ENCODE data around the gene RAB3A. TPM values are rescaled to one million over a fixed set of nuclear protein-coding genes. Genes with fewer than 3 reads are reported as not detected.
A peak's percentile ranks its signal among the peaks of the same experiment; 100 is the strongest.

The RAB3A gene
- total and polyA plus RNA-seq, 9 of the 15 experiments (the other 6 are each of a cell fraction or from before 2014, with no cell fraction given), result 0.17 to 5.1 (median 0.90) TPM; not detected in 1

GRCh38 chr19:18223860-18224524 is 20.1 kb upstream of the RAB3A start (continued):
- TF ChIP-seq, protein P1, sequence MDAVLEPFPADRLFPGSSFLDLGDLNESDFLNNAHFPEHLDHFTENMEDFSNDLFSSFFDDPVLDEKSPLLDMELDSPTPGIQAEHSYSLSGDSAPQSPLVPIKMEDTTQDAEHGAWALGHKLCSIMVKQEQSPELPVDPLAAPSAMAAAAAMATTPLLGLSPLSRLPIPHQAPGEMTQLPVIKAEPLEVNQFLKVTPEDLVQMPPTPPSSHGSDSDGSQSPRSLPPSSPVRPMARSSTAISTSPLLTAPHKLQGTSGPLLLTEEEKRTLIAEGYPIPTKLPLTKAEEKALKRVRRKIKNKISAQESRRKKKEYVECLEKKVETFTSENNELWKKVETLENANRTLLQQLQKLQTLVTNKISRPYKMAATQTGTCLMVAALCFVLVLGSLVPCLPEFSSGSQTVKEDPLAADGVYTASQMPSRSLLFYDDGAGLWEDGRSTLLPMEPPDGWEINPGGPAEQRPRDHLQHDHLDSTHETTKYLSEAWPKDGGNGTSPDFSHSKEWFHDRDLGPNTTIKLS (IDR thresholded peaks at IDR 0.05; ENCODE audit: borderline replicate concordance, low read depth), result peak; percentile 73; the same call in 1 of the 2 replicates
- TF ChIP-seq POLR2A (conservative IDR thresholded peaks at IDR 0.05), result peak; percentile 75; the same call in 1 of the 2 replicates
- TF ChIP-seq, protein P2, sequence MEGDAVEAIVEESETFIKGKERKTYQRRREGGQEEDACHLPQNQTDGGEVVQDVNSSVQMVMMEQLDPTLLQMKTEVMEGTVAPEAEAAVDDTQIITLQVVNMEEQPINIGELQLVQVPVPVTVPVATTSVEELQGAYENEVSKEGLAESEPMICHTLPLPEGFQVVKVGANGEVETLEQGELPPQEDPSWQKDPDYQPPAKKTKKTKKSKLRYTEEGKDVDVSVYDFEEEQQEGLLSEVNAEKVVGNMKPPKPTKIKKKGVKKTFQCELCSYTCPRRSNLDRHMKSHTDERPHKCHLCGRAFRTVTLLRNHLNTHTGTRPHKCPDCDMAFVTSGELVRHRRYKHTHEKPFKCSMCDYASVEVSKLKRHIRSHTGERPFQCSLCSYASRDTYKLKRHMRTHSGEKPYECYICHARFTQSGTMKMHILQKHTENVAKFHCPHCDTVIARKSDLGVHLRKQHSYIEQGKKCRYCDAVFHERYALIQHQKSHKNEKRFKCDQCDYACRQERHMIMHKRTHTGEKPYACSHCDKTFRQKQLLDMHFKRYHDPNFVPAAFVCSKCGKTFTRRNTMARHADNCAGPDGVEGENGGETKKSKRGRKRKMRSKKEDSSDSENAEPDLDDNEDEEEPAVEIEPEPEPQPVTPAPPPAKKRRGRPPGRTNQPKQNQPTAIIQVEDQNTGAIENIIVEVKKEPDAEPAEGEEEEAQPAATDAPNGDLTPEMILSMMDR (IDR thresholded peaks at IDR 0.05 in 2 of 3, conservative IDR thresholded peaks at IDR 0.05 in 1 of 3; ENCODE audit: insufficient read depth in 2 of 3, low read depth in 1 of 3, low read length in 3 of 3), result peak in 1 of 3 experiments; percentile 12; a peak in 1 of 6 replicates
- no peak for TF ChIP-seq BRCA1 (IDR thresholded peaks at IDR 0.05)
- no peak for TF ChIP-seq BRCA1 (CRISPR knock-in tag; IDR thresholded peaks at IDR 0.05)
- TF ChIP-seq, protein P3, sequence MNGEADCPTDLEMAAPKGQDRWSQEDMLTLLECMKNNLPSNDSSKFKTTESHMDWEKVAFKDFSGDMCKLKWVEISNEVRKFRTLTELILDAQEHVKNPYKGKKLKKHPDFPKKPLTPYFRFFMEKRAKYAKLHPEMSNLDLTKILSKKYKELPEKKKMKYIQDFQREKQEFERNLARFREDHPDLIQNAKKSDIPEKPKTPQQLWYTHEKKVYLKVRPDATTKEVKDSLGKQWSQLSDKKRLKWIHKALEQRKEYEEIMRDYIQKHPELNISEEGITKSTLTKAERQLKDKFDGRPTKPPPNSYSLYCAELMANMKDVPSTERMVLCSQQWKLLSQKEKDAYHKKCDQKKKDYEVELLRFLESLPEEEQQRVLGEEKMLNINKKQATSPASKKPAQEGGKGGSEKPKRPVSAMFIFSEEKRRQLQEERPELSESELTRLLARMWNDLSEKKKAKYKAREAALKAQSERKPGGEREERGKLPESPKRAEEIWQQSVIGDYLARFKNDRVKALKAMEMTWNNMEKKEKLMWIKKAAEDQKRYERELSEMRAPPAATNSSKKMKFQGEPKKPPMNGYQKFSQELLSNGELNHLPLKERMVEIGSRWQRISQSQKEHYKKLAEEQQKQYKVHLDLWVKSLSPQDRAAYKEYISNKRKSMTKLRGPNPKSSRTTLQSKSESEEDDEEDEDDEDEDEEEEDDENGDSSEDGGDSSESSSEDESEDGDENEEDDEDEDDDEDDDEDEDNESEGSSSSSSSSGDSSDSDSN (IDR thresholded peaks at IDR 0.05; ENCODE audit: borderline replicate concordance in 1 of 2, low read depth in 2 of 2, low read length in 2 of 2), result peak in 1 of 2 experiments; percentile 60; a peak in 1 of 4 replicates
- TF ChIP-seq NCOA1 (IDR thresholded peaks at IDR 0.05; ENCODE audit: low read depth), result peak; percentile 95
- TF ChIP-seq SAP30 (IDR thresholded peaks at IDR 0.05; ENCODE audit: borderline replicate concordance, insufficient read depth, low read depth, low read length, poor library complexity, severe bottlenecking), result no peak
- TF ChIP-seq OTX1 (CRISPR knock-in tag; IDR thresholded peaks at IDR 0.05), result peak; percentile 93
- TF ChIP-seq CHCHD3 (CRISPR knock-in tag; IDR thresholded peaks at IDR 0.05), result 0 out of 2 replicates have a peak, but pooled peaks have one; percentile 27
- TF ChIP-seq ARID1B (IDR thresholded peaks at IDR 0.05), result peak; percentile 79
- no peak for TF ChIP-seq SRSF1 (IDR thresholded peaks at IDR 0.05; ENCODE audit: low read depth, low read length)
- no peak for TF ChIP-seq FOXA1 (IDR thresholded peaks at IDR 0.05; ENCODE audit: borderline replicate concordance)
- no peak for TF ChIP-seq TFAM (CRISPR knock-in tag; conservative IDR thresholded peaks at IDR 0.05)
- TF ChIP-seq ARID2 (IDR thresholded peaks at IDR 0.05), result 0 out of 2 replicates have a peak, but pooled peaks have one; percentile 19
- TF ChIP-seq KAT7 (CRISPR knock-in tag; IDR thresholded peaks at IDR 0.05; ENCODE audit: borderline replicate concordance), result 0 out of 2 replicates have a peak, but pooled peaks have one; percentile 52
- peak; percentile 82; the same call in 1 of the 2 replicates for TF ChIP-seq TARDBP (IDR thresholded peaks at IDR 0.05)
- peak in 1 of 2 experiments; percentile 37; a peak in 2 of 4 replicates for TF ChIP-seq TBL1XR1 (IDR thresholded peaks at IDR 0.05; ENCODE audit: low read length in 2 of 2)
- TF ChIP-seq PHF8 (IDR thresholded peaks at IDR 0.05; ENCODE audit: borderline replicate concordance, low read length), result peak; percentile 74; the same call in 1 of the 2 replicates
- peak; percentile 51; the same call in 1 of the 2 replicates for TF ChIP-seq NCOR1 (IDR thresholded peaks at IDR 0.05)
- no peak for TF ChIP-seq CBX3 (IDR thresholded peaks at IDR 0.05; ENCODE audit: borderline replicate concordance in 1 of 2, low read length in 2 of 2)
- TF ChIP-seq SIN3B (IDR thresholded peaks at IDR 0.05; ENCODE audit: low read depth), result peak; percentile 31; the same call in 1 of the 2 replicates
- TF ChIP-seq ZKSCAN3 (CRISPR knock-in tag; IDR thresholded peaks at IDR 0.05), result no peak
- TF ChIP-seq NR1H2 (CRISPR knock-in tag; IDR thresholded peaks at IDR 0.05), result no peak
